HS-5 (cell line): ENCODE data around the gene ARHGAP33.

Source experiments
- DNase-seq: peaks from one replicate; pipeline ENCODE4 v3.0.0-alpha.2; 2012; ENCODE audit warnings: low read depth

Gene ARHGAP33

GRCh38 chr19:35740423-35741202 lies 34.8 kb upstream of the ARHGAP33 start:
- DNase-seq = peak; percentile 78

- DNase-seq = no peak
Measured at GRCh38 chr19:35741203-35741515, 34.2 kb upstream of the ARHGAP33 start.

- no peak for DNase-seq
Measured at GRCh38 chr19:35742121-35742724, 33.1 kb upstream of the ARHGAP33 start, which contains the start of gene IGFLR1. IGFLR1 (minus strand) TSS chr19:35742452; CDS start chr19:35741180, 1,272 bp downstream.

GRCh38 chr19:35743640-35744429 lies 31.5 kb upstream of the ARHGAP33 start:
- DNase-seq = no peak

- DNase-seq = peak; percentile 82
Measured at GRCh38 chr19:35744430-35745327, 30.7 kb upstream of the ARHGAP33 start.

GRCh38 chr19:35745328-35746086 lies 29.9 kb upstream of the ARHGAP33 start, which contains the start of the genes PSENEN and U2AF1L4:
PSENEN (plus strand) TSS chr19:35745651; CDS start chr19:35745931, 280 bp downstream.
U2AF1L4 (minus strand) TSS chr19:35745418; CDS start chr19:35745391, 27 bp downstream.
- DNase-seq = peak; percentile 95

- no peak for DNase-seq
Measured at GRCh38 chr19:35746087-35746462, 29.3 kb upstream of the ARHGAP33 start.

- DNase-seq = no peak
Measured at GRCh38 chr19:35746531-35746930, 28.8 kb upstream of the ARHGAP33 start.

GRCh38 chr19:35748106-35749020 lies 27.0 kb upstream of the ARHGAP33 start, which contains the start of gene LIN37:
LIN37 (plus strand) TSS chr19:35748576; CDS start chr19:35748725, 149 bp downstream.
- peak; percentile 99 for DNase-seq

- no peak for DNase-seq
Measured at GRCh38 chr19:35750167-35750566, 25.2 kb upstream of the ARHGAP33 start.

- no peak for DNase-seq
Measured at GRCh38 chr19:35751839-35752745, 23.3 kb upstream of the ARHGAP33 start.

GRCh38 chr19:35752746-35753350 lies 22.5 kb upstream of the ARHGAP33 start:
- no peak for DNase-seq

GRCh38 chr19:35753634-35754369 lies 21.6 kb upstream of the ARHGAP33 start:
- no peak for DNase-seq

- no peak for DNase-seq
Measured at GRCh38 chr19:35754370-35755130, 20.8 kb upstream of the ARHGAP33 start.

- no peak for DNase-seq
Measured at GRCh38 chr19:35755131-35755549, 20.2 kb upstream of the ARHGAP33 start.

GRCh38 chr19:35755550-35756376 lies 19.6 kb upstream of the ARHGAP33 start:
- DNase-seq = no peak
